ENCODE data around the gene AANAT. TPM values are rescaled to one million over a fixed set of nuclear protein-coding genes. Genes with fewer than 3 reads are reported as not detected.

The AANAT gene
- total RNA-seq, 3 donors from 2014 or later (not counting 1 experiment from before 2014, with no cell fraction given): 0.28 to 0.50 TPM; not detected in 1

DNA sequence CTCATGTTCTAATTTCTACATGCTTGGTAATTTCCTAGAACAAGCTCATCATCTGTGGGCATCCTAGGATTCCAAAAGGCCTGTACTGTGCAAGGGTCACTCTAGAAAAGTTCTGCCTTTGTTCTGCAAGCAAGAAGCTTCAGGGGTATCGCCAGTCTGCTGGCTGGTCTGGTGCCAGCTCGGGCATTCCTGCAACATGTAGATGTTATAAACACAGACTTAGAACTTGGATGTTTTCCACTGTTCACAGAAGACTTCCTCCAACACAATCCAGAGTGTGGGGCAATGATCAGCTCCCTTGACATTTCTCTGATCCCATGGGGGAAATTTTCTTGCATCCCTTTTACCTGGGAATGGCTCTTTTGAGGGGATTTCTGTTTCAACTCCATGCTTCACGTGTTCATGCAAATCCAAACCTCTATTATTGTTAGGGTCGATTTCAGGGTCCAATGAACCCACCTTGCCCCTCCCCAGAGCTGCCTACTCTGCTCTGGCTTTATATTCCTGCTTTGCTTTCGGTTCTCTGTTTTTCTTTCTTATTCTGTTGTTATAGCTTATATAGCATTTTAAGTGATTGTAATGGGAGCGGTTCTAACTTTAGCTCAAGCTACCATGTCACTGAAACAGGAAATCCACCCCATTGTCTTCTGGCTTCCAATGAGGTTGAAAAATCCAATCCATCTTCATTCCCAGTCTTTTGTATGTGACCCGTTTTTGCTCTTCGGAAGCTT, 39.7 kb upstream of the AANAT start:
- Mint-ChIP-seq H3K36me3 (no peaks in the 10 kb centered on the region), H3K4me3 (no peak overlapping the region), H3K9me3 (no peaks in the 10 kb centered on the region)

DNA sequence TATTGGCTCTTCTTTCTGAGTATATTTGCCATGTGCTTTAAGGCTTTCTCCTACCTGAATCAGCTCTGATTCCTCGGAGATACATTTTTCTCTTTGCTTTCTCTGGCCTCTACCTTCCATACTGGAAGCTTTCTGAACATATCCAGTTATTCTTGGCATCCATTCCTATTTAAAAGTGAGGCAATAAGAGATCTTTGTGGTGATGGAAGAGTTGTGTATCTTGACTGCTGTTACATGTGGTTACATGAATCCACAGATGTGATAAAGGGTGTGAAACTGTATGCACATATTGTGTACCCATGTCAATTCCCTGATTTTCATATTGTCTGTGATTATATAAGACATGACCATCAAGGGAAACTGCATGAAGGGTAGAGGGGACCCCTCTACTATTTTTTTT, 38.9 kb upstream of the AANAT start:
- H3K27ac ChIP-seq (ENCODE audit: low read length): no peak overlapping the region
- H3K27me3 ChIP-seq (ENCODE audit: control insufficient read depth, insufficient read depth, low read length): no peaks in the 10 kb centered on the region
- ATAC-seq (no peak), DNase-seq (no peak)
- H3K9me3 ChIP-seq (ENCODE audit: control insufficient read depth, insufficient read depth, low read length): no peaks in the 10 kb centered on the region
- Mint-ChIP-seq H3K36me3 (no peaks in the 10 kb centered on the region), H3K4me1 (peaks cover 28 to 30% of the 10 kb centered on the region in 2 donors), H3K4me3 (no peak overlapping the region), H3K27me3 (ENCODE audit: low read depth in 2 of 2) (no peaks in the 10 kb centered on the region), H3K9me3 (no peaks in the 10 kb centered on the region), H3K27ac (no peak overlapping the region)
- TF ChIP-seq, protein P1, sequence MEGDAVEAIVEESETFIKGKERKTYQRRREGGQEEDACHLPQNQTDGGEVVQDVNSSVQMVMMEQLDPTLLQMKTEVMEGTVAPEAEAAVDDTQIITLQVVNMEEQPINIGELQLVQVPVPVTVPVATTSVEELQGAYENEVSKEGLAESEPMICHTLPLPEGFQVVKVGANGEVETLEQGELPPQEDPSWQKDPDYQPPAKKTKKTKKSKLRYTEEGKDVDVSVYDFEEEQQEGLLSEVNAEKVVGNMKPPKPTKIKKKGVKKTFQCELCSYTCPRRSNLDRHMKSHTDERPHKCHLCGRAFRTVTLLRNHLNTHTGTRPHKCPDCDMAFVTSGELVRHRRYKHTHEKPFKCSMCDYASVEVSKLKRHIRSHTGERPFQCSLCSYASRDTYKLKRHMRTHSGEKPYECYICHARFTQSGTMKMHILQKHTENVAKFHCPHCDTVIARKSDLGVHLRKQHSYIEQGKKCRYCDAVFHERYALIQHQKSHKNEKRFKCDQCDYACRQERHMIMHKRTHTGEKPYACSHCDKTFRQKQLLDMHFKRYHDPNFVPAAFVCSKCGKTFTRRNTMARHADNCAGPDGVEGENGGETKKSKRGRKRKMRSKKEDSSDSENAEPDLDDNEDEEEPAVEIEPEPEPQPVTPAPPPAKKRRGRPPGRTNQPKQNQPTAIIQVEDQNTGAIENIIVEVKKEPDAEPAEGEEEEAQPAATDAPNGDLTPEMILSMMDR (IDR thresholded peaks at IDR 0.05): no peak
- no peak overlapping the region for H3K4me3 ChIP-seq (ENCODE audit: low read length)
- no peaks in the 10 kb centered on the region for H3K4me1 ChIP-seq (ENCODE audit: control insufficient read depth, insufficient read depth, low read length)
- intact Hi-C loops (cut with micrococcal nuclease): no loop called here
- no peaks in the 10 kb centered on the region for H3K36me3 ChIP-seq (ENCODE audit: control insufficient read depth, insufficient read depth, low read length)
- 100% methylated on average over 1 of the region's 1 CpG for WGBS (ENCODE audit: insufficient coverage)

More for the DNA sequence above, 39.7 kb upstream of the AANAT start:
- intact Hi-C loops (cut with micrococcal nuclease): no loop called here
- Histone ChIP-seq H3K27me3 (ENCODE audit: control insufficient read depth, insufficient read depth, low read length) (no peaks in the 10 kb centered on the region), H3K27ac (ENCODE audit: low read length) (peak overlapping the region; percentile 47), H3K36me3 (ENCODE audit: control insufficient read depth, insufficient read depth, low read length) (no peaks in the 10 kb centered on the region), H3K4me3 (ENCODE audit: low read length) (no peak overlapping the region), H3K9me3 (ENCODE audit: control insufficient read depth, insufficient read depth, low read length) (no peaks in the 10 kb centered on the region), H3K4me1 (ENCODE audit: control insufficient read depth, insufficient read depth, low read length) (no peaks in the 10 kb centered on the region)
- 84% methylated on average over 7 of the region's 8 CpGs for WGBS (ENCODE audit: insufficient coverage)
- TF ChIP-seq, protein P1 (IDR thresholded peaks at IDR 0.05): no peak
- ATAC-seq: no peak
- no peak overlapping the region for H3K27ac Mint-ChIP-seq
- no peak for DNase-seq
- H3K27me3 Mint-ChIP-seq (ENCODE audit: low read depth in 2 of 2): no peaks in the 10 kb centered on the region
- H3K4me1 Mint-ChIP-seq: peaks cover 32 to 34% of the 10 kb centered on the region in 2 donors

DNA sequence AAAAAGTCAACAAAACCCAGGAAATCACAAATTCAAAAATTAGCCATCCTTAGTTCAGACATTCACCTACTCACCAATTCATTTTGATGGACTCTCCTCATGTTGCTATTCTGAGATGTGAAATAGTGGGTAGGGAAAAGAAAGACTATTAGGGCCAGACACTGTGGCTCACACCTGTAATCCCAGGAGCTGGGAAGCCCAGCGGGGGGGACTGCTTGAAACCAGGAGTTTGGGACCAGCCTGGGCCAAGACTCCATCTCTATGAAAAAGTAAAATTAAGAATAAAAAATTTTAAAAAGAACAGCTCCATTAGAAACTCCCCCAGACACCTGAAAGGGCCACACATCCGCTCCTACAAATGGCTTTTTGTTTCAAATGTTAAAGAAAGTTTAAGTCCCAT, 35.9 kb upstream of the AANAT start:
- H3K36me3 Mint-ChIP-seq: no peaks in the 10 kb centered on the region
- ATAC-seq: no peak
- H3K27ac Mint-ChIP-seq: no peak overlapping the region
- Histone ChIP-seq H3K9me3 (ENCODE audit: control insufficient read depth, insufficient read depth, low read length) (no peaks in the 10 kb centered on the region), H3K4me3 (ENCODE audit: low read length) (no peak overlapping the region), H3K27ac (ENCODE audit: low read length) (no peak overlapping the region), H3K27me3 (ENCODE audit: control insufficient read depth, insufficient read depth, low read length) (no peaks in the 10 kb centered on the region), H3K4me1 (ENCODE audit: control insufficient read depth, insufficient read depth, low read length) (no peaks in the 10 kb centered on the region), H3K36me3 (ENCODE audit: control insufficient read depth, insufficient read depth, low read length) (no peaks in the 10 kb centered on the region)
- DNase-seq: no peak
- H3K4me1 Mint-ChIP-seq: peaks cover 28 to 35% of the 10 kb centered on the region in 2 donors
- H3K4me3 Mint-ChIP-seq: no peak overlapping the region
- H3K27me3 Mint-ChIP-seq (ENCODE audit: low read depth in 2 of 2): no peaks in the 10 kb centered on the region
- WGBS (ENCODE audit: insufficient coverage): 100% methylated on average over 1 of the region's 2 CpGs
- TF ChIP-seq, protein P1 (IDR thresholded peaks at IDR 0.05): no peak
- intact Hi-C loops (cut with micrococcal nuclease): no loop called here
- no peaks in the 10 kb centered on the region for H3K9me3 Mint-ChIP-seq

DNA sequence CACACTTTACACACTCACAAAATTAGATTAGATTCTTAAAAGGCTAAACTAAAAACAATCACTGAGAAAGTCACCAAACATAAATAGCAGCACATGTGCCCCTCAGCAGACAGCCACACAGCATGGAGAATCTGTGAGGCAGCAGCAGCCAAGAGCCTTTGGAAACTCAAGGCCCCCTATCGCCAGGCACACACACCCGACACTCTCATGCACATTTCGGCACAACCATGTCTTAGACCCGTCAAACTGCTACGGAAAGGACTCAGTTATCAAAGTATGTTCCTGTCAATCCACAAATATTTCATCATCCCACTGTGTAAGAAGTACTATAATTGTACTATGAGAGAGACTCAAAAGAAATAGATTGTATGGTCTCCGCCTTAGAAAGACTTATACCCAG, 35.4 kb upstream of the AANAT start:
- Mint-ChIP-seq H3K27ac (no peak overlapping the region), H3K4me3 (no peak overlapping the region), H3K27me3 (ENCODE audit: low read depth in 2 of 2) (no peaks in the 10 kb centered on the region), H3K9me3 (no peaks in the 10 kb centered on the region), H3K4me1 (peaks cover 26 to 33% of the 10 kb centered on the region in 2 donors), H3K36me3 (no peaks in the 10 kb centered on the region)
- ATAC-seq: no peak
- Histone ChIP-seq H3K27me3 (ENCODE audit: control insufficient read depth, insufficient read depth, low read length) (no peaks in the 10 kb centered on the region), H3K27ac (ENCODE audit: low read length) (no peak overlapping the region), H3K4me3 (ENCODE audit: low read length) (no peak overlapping the region), H3K9me3 (ENCODE audit: control insufficient read depth, insufficient read depth, low read length) (no peaks in the 10 kb centered on the region), H3K4me1 (ENCODE audit: control insufficient read depth, insufficient read depth, low read length) (no peaks in the 10 kb centered on the region), H3K36me3 (ENCODE audit: control insufficient read depth, insufficient read depth, low read length) (no peaks in the 10 kb centered on the region)
- intact Hi-C loops (cut with micrococcal nuclease): no loop called here
- WGBS (ENCODE audit: insufficient coverage): 97% methylated on average over 6 of the region's 6 CpGs
- DNase-seq: no peak
- TF ChIP-seq, protein P1 (IDR thresholded peaks at IDR 0.05): no peak
